ENCODE measurements around the gene TKFC. TPM values are rescaled to one million over a fixed set of nuclear protein-coding genes. Genes with fewer than 3 reads are reported as not detected.

The TKFC gene
- total RNA-seq, 2 donors from 2014 or later: 50.0 to 81.3 TPM

DNA sequence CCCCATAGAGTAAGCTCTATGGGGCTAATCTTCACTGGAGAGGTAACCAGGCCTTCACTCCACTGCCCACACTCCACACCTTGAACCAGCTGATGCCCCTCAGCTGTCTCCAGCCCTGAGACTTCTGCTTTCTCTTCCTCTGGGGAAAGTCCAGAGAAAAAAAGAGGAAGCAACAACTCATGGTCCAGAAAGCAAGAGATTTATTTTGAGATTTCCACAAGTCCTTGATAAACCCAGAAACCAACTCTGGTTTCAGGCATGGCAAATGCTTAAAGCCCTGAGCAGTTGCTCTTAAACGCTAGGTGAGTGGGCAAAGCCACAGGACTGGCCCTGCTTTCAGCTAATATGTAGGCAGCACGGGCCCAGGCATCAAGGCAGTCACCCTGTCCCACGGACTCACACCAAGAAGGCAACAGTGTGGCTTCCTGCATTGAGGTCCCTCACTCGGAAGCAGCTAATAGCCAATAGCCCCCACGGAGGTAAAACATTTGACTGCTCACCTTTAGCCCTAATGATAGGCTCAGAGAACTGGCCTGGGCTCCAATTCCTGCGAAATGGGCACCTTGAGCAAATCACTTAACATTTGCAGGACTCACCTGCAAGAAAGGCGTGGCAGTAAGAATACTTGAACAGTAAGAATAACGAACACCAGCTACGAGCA lies 24.3 kb downstream of the TKFC start:
- Histone ChIP-seq H3K9me3 (no peaks in the 10 kb centered on the region), H3K4me3 (no peak overlapping the region), H3K36me3 (no peaks in the 10 kb centered on the region), H3K27me3 (no peaks in the 10 kb centered on the region), H3K9ac (ENCODE audit: low read depth in 2 of 2, low read length in 2 of 2) (peak overlapping the region in 1 of 2 donors; percentile 44), H3K27ac (peak overlapping the region; percentile 29), H3K4me1 (peaks cover 7% of the 10 kb centered on the region)
- no peak for DNase-seq
- intact Hi-C loops (cut with DNase I): no loop called here
- TF ChIP-seq, protein P1, sequence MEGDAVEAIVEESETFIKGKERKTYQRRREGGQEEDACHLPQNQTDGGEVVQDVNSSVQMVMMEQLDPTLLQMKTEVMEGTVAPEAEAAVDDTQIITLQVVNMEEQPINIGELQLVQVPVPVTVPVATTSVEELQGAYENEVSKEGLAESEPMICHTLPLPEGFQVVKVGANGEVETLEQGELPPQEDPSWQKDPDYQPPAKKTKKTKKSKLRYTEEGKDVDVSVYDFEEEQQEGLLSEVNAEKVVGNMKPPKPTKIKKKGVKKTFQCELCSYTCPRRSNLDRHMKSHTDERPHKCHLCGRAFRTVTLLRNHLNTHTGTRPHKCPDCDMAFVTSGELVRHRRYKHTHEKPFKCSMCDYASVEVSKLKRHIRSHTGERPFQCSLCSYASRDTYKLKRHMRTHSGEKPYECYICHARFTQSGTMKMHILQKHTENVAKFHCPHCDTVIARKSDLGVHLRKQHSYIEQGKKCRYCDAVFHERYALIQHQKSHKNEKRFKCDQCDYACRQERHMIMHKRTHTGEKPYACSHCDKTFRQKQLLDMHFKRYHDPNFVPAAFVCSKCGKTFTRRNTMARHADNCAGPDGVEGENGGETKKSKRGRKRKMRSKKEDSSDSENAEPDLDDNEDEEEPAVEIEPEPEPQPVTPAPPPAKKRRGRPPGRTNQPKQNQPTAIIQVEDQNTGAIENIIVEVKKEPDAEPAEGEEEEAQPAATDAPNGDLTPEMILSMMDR (IDR thresholded peaks at IDR 0.05): no peak

DNA sequence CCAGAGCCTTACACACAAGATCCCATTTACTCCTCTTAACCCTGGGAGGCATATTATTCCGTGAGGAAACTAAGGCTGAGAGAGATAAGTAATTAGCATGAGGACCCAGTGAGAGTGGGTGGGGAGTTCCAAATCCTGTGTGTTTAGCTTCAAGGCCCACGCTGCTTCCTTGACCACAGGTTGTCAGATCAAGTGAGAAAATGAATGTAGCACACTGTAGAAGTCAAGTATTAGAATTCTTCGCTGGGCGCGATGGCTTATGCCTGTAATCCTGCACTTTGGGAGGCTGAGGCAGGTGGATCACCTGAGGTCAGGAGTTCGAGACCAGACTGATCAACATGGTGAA lies 24.8 kb downstream of the TKFC start:
- TF ChIP-seq, protein P1 (IDR thresholded peaks at IDR 0.05): no peak
- Histone ChIP-seq H3K9ac (ENCODE audit: low read depth in 2 of 2, low read length in 2 of 2) (peak overlapping the region in 1 of 2 donors; percentile 44), H3K36me3 (no peaks in the 10 kb centered on the region), H3K4me1 (peaks cover 7% of the 10 kb centered on the region), H3K4me3 (no peak overlapping the region), H3K9me3 (no peaks in the 10 kb centered on the region), H3K27ac (peak overlapping the region; percentile 29), H3K27me3 (no peaks in the 10 kb centered on the region)
- intact Hi-C loops (cut with DNase I): no loop called here
- DNase-seq: no peak

DNA sequence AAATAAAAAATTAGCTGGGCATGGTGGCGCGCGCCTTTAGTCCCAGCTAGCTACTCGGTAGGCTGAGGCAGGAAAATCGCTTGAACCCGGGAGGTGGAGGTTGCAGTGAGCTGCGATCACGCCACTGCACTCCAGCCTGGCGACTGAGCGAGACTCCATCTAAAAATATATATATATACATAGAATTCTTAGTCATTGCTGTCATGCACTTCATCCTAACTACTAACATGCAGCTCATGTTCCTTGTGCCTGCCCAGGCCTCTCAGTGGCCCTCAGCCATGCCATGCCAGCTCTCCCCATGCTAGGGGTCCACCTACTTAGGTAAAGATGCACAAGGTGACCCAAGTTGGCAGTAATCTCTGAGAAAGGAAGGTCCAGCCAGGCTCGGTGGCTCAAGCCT lies 25.5 kb downstream of the TKFC start:
- intact Hi-C loops (cut with DNase I): no loop called here
- peak overlapping the region; percentile 67 for H3K27ac ChIP-seq
- TF ChIP-seq, protein P1 (IDR thresholded peaks at IDR 0.05): no peak
- no peak for DNase-seq
- H3K27me3 ChIP-seq: no peaks in the 10 kb centered on the region
- peaks cover 7% of the 10 kb centered on the region for H3K4me1 ChIP-seq
- no peaks in the 10 kb centered on the region for H3K36me3 ChIP-seq
- peak overlapping the region in 1 of 2 donors; percentile 27 for H3K9ac ChIP-seq (ENCODE audit: low read depth in 2 of 2, low read length in 2 of 2)
- no peaks in the 10 kb centered on the region for H3K9me3 ChIP-seq
- no peak overlapping the region for H3K4me3 ChIP-seq

DNA sequence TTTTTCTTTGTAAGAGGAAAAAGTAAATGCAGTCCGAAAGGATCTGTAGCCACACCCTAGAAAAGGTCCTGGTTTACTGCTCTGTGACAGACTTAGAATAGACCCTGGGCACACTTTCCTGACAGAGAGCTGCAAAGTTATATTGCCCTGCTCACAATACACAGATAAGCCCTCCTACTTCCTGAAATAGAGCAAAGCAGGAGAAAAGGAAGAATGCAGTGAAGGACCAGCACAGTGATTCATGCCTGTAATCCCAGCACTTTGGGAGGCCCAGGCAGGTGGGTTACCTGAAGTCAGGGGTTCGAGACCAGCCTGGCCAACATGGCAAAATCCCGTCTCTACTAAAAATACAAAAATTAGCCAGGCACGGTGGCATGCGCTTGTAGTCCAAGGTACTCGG lies 26.5 kb downstream of the TKFC start:
- H3K9ac ChIP-seq (ENCODE audit: low read depth in 2 of 2, low read length in 2 of 2): peak overlapping the region in 1 of 2 donors; percentile 27
- H3K27ac ChIP-seq: peak overlapping the region; percentile 67
- peak; percentile 69 for DNase-seq
- H3K4me3 ChIP-seq: no peak overlapping the region
- H3K27me3 ChIP-seq: no peaks in the 10 kb centered on the region
- TF ChIP-seq, protein P1 (IDR thresholded peaks at IDR 0.05): no peak
- peaks cover 2% of the 10 kb centered on the region for H3K36me3 ChIP-seq
- no peaks in the 10 kb centered on the region for H3K9me3 ChIP-seq
- H3K4me1 ChIP-seq: peaks cover 7% of the 10 kb centered on the region
- intact Hi-C loops (cut with DNase I): no loop called here

DNA sequence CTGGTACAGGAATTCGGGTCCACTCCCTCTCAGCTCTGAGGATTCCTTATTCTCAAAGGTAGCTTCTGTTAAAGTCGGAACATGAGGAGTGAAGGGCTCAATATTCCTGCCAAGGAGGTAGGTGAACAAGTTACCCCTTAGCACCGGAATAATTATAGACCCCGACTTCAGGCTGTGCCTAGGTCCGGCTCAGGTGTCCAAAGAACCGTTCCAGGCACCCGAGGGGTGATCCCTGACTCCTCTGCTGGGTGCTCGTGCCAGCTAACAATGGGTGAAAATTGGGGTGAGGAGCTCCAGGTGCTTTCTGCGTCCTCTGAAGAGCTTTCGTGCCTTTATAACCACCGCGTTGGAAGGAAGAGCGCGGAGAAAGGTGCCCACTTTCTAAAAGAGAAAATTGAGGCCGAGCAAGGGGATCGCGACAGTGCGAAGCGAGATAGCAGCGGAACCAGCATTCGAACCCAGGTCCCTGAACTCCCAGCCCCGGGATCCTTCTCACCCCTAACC lies 28.3 kb downstream of the TKFC start:
- peak overlapping the region; percentile 98 for H3K27ac ChIP-seq
- intact Hi-C loops (cut with DNase I): no loop called here
- peak overlapping the region; percentile 67 for H3K4me3 ChIP-seq
- H3K9me3 ChIP-seq: no peaks in the 10 kb centered on the region
- TF ChIP-seq, protein P1 (IDR thresholded peaks at IDR 0.05): no peak
- peaks cover 7% of the 10 kb centered on the region for H3K4me1 ChIP-seq
- peaks cover 12% of the 10 kb centered on the region for H3K36me3 ChIP-seq
- no peak for DNase-seq
- H3K9ac ChIP-seq (ENCODE audit: low read depth in 2 of 2, low read length in 2 of 2): peak overlapping the region; percentile 94 to 100
- no peaks in the 10 kb centered on the region for H3K27me3 ChIP-seq
